Measurements from ENCODE around the gene DHRS12.

DNA sequence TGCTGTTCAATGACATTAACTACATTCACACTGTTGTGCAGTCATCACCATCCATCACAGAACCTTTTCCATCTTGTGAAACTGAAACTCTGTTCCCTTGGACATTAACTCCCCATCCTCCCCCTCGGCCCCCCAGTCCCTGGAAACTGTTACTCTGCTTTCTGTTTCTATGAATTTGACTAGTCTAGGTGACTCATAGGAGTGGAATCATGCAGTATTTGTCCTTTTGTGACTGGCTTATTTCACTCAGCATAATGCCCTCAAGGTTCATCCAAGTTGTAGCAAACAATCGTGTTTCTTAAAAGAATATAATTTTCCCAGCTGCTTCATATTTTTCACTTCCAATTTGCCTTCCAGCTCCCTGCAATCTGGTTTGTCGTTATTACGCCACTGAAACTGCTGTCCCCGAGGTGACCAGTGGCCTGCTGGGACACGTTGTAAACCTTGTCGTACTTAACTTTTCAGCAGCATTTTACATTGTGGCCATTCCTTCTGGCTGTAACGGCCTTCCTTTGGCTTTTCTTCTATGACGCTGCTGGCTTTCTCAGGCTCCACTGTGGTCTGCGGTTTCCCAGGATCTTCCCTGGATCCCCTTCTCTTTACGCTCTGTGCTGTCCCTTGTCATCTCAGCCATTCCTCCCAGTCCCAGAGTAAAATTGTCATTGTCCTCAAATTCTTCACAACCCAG lies 74.0 kb downstream of the DHRS12 start:
- TF ChIP-seq CTCF (IDR thresholded peaks at IDR 0.05), result no peak
- peak in 1 of 3 donors; percentile 38 for TF ChIP-seq POLR2AphosphoS5 (IDR thresholded peaks at IDR 0.05)
- TF ChIP-seq EP300 (IDR thresholded peaks at IDR 0.05), result no peak
- no peak for TF ChIP-seq POLR2A (IDR thresholded peaks at IDR 0.05)

All from suprapubic skin (tissue), 4 donors.